HG03558 (cell line): ENCODE data around the gene MYO5C.
"Not testable (repeated sequence)": the region's sequence is repeated elsewhere in the genome, so short reads cannot be mapped to it uniquely, and the experiment has no call there.

ENCODE experiments used
- ATAC-seq: cut with Tn5 transposase; IDR thresholded peaks from one replicate; pipeline ENCODE4 v1.9.1; 2021; ENCODE audit warnings: moderate number of reproducible peaks; ENCODE audit not compliant: unreplicated experiment; ENCODE audit errors: extremely low read depth

Gene MYO5C

DNA sequence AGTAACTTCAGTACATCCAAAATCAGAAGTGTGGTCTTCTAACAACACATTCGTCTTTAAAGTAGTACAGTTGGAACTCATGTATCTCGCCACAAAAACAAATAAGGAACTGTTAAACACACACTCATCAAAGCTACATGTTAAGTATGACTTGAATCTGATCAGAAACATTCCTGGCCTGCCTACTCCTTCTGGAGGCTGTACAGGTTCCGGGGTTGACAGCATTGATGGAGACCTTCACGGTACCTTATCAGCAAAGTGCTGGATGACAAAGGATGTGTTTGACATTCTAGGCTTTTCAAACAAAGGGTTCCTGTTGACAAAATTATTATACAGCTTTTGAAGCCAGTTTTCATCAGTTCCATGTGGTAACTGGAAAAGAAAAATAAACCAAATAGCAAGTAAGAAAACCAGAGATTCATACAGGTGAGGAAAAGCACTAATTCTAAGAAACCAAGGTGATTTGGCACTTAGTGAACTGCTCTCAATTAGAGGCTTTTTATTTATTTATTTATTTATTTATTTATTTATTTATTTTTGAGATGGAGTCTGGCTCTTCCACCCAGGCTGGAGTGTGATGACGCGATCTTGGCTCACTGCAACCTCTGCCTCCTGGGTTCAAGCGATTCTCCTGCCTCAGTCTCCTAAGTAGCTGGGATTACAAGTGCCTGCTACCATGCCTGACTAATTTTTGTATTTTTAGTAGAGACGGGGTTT is 44.3 kb downstream of the MYO5C start:
- no peak for ATAC-seq

DNA sequence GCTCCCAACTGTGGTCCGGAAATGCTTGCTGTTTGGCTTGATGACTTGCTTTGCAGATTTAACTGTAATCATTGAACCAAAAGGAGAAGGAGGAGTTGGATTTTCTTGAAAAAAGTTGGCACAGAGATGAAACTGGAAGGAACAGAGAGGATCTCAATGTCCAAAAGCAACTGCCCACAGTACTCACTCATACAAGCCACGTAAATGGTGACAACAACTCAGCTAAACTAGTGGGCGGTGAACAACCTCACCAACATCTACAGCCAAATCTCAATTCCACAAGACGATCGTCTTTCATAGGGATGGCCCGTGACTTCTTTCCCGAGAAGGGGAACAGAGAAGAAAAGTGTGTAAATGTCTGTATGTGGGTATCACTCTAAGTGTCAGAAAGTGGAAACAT is 48.1 kb downstream of the MYO5C start:
- ATAC-seq, result no peak

DNA sequence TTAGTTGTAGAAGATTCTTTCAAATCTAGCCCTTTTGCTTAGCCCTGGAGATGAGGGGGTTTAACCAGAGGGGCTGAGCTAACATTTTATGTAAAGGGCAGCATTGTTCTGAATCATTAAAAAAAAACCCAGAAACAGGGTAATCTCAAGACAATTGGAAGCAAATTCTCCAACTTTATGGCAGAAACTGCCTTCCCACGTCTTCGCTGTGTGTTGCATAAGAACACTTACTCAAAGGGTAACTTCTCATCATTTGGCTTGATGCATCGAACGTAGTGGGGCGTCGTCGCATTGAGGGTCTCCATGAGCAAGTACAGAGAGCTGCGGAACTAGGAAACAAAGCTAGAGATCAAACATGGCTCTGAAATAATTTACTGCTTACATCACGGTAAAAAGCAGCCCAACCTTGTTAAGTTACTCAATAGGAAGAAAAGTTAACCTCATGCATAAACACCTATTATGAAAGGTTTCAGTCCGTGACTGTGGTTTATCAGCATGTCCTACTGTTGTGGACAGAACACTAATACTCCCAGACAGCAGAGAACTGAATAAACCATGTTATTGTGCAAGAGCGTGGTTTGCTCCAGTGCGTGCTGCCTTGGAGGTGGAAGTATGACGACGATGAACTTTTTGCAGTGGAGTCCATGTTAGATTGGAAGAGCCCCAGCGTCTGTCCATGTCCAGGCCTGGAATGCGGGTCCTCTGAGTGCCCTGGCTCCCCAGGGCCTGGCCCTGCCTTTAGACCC is 48.7 kb downstream of the MYO5C start:
- ATAC-seq, result no peak

DNA sequence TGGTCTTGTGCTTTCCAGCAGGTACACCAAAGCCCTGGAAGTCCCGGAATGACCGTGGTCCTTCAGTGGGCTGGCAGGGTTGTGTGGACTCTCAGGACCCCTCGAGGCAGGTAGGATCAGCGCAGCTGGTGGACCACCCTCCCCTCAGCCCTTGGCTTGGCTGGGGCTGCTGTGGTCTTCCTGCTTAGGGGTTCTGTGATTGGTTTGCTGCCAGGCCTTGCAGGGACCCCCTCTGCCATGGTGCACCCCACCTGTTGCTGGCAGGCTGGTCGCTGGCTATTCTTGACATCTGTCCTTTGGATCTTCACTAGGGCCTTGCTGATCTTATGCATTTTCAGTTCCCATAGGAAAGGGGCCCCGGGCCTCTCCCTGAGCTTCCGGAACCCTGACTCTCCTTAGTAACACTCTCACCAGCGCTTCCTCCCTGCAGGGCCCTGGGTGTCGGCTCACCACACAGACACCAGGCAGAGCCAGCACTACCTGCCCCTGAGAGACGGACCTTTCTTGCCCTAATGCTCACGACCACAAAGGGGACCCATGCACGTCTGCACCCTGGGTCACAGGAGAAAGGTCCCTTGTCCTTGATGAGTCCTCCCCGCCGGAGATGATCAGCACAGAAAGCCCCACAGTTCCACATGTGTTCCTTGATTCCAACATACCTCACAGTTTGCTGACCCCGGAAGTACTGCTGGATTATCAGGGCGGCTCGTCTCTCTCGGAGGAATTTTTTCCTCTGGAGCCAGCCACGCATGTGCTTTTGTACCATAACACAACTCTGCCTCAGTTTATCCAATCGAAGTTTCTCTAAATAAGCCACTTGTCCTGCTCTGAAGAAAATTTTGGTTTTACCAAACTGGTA is 51.7 kb downstream of the MYO5C start:
- ATAC-seq, result no peak

DNA sequence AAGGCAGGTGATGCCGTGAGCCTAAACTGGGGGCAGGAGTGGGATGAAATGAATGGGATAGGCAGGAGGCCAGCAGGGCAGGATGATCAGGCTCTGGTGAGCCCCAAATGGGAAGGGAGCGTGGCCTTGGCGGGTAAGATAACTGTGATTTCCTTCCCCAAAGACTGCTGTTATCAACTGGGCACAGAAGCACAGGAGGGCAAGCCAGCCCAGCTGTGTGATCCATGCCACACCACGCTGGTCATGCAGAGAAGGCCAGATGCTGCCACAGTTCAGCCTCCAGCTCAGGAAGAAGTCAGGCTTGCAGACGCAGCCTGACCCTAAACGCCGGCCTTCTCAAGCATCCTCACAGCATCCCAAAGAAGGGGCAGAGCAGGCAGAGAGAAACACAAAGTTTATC is 52.3 kb downstream of the MYO5C start:
- ATAC-seq, result no peak

DNA sequence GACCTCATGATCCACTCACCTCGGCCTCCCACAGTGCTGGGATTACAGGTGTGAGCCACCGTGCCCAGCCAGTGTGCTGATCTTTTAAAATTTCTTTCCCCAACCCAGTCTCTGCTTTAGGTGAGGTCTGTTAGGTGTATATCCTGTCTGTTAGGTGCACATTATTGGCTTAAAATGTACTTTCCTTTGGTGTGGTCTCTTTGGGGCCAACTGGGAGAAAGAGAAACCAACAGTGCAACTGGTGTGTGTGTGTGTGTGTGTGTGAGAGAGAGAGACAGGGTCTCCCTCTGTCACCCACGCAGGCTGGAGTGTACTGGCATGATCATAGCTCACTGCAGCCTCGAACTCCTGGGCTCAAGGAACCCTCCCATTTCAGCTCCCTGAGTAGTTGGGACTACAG is 54.1 kb downstream of the MYO5C start:
- no peak for ATAC-seq

DNA sequence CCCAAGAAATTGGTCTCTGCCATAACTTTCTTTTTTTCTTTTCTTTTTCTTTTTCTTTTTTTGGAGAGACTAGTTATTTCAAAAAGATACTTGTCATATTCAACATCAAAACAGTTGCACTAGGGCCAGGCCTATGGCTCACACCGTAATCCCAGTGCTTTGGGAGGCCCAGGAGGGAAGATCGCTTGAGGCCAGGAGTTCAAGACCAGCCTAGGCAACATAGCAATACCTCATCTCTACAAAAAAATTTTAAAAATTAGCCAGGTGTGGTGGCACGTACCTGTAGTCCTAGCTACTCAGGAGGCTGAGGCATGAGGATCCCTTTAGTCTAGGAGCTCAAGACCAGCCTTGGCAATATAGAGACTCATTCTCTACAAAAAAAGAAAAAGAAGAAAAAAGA is 55.4 kb downstream of the MYO5C start:
- no peak for ATAC-seq

DNA sequence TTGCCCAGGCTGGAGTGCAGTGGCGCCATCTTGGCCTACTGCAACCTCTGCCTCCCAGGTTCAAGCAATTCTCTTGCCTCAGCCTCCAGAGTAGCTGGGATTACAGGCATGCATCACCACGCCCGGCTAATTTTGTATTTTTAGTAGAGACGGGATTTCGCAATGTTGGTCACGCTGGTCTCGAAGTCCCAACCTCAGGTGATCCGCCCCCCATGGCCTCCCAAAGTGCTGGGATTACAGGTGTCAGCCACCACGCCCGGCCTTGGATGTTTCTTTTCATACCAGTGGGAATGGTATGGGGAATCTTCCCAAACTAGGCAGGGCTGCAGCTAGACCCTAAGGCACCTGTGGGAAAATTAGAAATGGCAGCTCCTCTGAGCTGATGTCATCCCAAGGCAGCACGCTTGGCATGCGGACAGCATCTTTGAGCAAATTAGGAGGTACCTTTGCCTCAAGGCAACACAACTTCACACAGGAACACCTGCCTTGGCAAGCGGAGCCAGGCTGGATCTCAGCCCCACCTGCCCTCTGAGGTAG is 56.5 kb downstream of the MYO5C start:
- ATAC-seq, result not testable (repeated sequence)

DNA sequence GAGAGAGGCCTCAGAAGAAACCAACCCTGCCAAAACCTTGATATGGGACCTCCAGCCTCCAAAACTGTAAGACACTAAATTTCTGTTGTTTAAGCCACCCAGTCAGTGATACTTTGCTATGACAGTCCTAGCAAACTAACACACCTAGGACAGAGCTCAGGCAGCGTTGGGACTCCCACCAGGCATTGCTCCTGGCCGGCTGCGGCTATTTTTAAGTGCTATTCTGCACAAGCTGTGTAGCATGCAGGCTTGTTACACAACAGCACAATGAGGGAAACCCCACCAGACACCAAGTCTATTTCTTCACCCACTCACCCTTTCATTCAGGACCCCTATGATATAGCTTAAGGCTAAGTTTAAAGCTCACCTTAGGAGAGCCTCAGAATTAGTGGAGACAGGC is 57.5 kb downstream of the MYO5C start:
- ATAC-seq, result no peak

DNA sequence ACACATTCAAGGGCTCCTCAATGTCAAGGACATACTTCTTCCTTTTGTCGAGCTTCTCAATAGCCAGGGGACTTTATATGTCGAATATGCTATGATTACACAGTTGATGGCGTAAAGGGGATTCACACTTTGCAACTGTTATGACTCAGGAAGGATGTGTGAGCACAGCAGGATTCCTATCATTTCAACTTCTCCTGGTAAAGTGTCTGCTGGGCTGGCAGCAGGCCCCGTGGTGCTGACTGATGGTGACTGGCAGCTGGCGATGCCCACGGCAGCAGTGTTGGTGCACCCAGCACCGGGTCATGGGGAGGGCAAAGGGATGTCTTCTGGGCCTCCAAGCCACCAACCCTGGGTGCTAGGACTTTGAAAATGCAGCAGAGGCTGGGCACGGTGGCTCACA is 59.6 kb downstream of the MYO5C start:
- no peak for ATAC-seq

DNA sequence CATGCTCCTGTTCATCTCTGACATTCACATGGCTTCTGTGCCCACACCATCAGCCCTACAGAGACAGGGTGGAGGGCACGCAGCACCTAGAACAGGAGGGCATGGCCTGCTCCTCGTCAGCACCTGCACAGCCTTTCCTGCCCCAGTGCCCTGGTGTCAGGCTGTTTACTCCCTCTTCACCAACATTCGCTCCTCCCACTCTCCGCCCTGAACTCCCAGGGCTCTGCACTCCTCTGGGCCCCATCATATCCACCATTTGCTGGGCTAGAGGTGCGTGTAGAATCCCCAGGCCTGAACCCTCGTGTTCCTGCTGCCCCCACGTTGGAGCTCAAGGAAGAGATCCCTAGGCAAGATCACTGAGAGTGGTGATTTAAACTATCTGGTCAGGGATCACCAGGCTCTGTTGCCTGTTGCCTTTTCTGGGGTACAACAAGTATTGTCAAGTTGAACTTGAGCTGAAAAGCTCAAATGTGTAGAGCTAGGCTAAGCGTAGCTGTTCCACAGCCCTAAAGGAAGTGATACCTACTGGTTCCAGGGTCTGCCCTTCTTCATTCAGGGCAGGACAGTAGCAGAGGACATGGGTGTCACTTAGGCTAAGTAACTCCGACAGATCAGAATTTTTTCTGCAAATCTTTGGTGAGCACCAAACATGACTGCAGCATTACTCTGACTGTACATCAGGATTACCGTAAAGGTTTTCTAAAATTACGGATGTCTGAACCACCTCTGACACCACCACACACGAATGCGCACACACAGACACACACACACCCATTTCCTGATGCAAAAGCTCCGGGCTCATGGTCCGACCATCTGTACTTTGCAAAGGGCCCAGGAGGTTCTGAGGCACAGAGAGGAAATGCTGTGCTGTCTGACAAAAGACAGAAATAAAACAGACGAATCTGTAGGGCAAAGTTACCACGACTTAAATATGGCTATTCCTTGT is 60.7 kb downstream of the MYO5C start:
- no peak for ATAC-seq

DNA sequence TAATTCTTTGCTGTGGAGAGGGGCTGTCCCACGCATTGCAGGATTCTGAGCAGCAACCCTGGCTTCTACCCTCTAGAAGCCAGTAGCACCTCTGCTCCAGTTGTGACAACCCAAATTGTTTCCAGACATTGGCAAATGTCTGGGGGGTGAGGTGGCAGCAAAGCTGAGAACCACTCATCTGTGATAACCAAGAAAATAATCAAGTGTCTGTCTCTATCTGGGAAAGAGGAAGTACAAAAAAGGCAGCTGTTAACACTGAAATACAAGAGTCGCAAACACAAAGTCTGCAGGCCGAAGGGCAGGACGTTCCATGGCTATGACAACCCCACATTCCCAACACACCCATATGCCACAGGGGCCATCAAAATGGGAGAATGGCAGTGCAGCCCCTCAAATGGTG is 62.2 kb downstream of the MYO5C start:
- peak; percentile 33 for ATAC-seq

DNA sequence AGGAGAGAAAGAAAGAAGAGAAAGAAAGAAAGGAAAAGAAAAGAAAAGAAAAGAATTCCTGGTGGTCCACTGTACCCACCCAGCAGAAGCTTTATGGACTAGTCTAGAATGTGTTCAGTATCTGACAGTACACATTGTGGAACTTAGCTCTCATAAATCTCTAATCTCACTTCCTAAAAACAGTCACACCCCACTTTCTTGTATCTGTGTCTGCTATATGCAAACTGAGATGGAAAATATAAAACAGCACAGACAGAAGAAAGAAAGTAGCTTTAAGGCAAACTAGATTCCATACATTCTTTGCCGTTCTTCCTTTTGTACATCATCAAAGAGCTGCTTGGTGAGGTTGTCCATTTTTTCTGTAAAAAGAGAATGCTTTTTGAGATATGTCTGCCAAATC is 63.3 kb downstream of the MYO5C start:
- peak; percentile 58 for ATAC-seq

DNA sequence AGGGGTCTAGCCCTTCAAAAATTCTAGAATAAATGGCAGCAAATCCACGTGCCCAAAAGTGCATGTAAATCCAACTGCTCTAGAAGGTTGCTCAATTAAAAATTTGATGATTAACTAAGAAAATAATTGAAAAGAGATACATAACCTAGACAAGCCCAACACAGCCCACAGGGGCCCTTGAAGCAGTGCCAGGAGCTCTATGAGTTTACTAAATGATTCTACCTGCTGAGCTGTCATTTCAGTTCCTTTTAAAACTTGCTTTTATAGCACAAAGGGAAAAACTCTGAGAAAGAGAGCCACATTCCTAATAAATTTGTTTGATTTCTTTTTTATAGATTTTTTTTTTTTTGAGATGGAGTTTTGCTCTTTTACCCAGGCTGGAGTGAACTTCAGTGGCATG is 65.5 kb downstream of the MYO5C start:
- ATAC-seq, result no peak

DNA sequence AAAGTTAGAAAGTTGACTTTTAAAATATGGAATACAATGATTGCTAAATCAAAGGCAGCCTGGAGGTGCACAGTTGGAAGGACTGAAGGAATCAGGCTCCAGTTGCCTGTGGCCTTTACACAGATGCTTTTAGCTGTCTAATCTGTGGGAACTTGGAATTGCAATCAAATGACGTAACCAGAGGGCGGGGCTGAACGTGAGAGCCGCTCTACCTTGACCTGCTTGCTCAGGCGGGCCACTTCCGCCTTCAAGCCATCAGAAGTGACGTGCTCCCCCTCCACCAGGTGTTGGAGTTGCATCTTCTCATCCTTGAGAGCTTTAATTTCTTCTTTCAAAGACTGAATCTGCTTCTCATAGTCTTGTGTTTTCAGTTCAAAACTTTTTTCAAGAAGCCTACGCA is 66.7 kb downstream of the MYO5C start:
- no peak for ATAC-seq

DNA sequence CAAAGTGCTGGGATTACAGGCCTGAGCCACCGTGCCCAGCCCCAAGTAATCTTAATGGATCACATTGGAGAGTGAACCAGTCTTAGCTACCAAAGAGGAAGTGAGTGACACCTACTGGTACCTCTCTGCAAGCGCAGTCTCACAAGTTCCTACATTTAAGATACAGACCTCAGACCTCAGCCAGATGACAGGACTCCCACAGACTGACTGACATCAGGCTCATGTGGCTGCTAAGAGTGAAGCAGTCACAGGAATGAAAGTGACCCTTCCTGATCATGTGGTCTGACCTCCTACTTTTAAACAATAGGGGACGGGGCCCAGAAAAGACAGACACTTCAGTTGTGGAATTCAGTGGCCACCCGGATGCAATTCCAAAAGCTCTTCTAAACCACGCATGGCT is 68.1 kb downstream of the MYO5C start:
- ATAC-seq, result peak; percentile 46

DNA sequence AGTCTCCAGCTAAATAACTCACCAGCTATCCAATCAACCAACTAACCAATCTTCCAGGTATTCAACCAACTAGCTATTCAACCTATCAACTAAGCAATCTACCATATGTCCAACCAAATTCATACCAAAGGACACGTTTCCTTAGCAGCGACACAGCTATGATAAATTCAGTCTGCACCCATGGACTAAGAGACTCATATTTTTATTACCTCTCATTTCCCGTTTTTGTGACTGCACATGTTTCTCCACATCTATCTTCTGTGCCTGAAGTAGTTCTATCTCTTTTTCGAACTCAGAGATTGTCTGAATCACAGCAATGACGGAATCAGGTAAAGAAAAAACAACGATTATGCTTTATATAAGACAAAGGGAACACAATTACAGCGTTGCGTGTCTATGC is 70.4 kb downstream of the MYO5C start:
- no peak for ATAC-seq

DNA sequence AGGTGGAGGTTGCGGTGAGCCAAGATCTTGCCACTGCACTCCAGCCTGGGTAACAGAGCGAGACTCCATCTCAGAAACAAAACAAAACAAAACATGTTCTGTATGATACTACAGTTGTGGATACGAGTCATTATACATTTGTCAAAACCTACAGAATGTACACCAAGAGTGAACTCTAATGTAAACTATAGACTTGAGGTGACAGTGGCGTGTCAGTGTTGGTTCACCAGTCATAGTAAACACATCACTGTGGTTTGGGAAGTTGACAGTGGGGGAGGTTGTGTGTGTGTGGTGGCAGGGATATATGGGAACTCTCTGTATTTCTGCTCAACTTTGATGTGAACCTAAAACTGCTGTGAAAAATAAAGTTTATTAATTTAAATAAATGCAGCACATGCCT is 71.4 kb downstream of the MYO5C start:
- no peak for ATAC-seq

DNA sequence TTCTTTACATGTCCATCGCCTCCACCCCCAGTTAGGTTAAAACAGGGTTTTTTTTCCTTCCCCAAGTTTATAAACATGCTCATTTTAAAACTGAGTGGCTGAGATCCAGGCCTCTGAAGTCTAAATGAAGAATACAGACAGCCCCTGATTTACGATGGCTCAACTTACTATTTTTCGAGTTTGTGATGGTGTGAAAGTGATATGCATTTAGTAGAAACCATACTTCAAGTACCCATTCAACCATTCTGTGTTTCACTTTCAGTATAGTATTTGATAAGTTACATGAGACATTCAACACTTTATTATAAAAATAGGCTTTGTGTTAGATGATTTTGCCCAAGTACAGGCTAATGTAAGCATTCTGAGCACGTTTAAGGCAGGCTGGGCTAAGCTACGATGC is 73.9 kb downstream of the MYO5C start:
- no peak for ATAC-seq
